Activated CD4-positive, alpha-beta T cell treated with anti-CD3 and anti-CD28 coated beads, Interleukin-10, Interleukin-2, amounts not matched to agents 100 ng/mL and 50 ng/mL, durations not matched to agents 16 hours and 8 hours (primary cell): ENCODE measurements around the gene RDH5.

Source experiments
- DNase-seq: peaks from one replicate; pipeline ENCODE4 v3.0.0-alpha.2; 2020

Gene RDH5

GRCh38 chr12:55696796-55697462 is 23.3 kb upstream of the RDH5 start:
- no peak for DNase-seq

GRCh38 chr12:55697686-55698085 is 22.5 kb upstream of the RDH5 start:
- DNase-seq: no peak

GRCh38 chr12:55698241-55698955 is 21.8 kb upstream of the RDH5 start:
- DNase-seq: no peak

- DNase-seq: no peak
Measured at GRCh38 chr12:55698965-55699364, 21.2 kb upstream of the RDH5 start.

GRCh38 chr12:55699471-55700055 is 20.6 kb upstream of the RDH5 start:
- no peak for DNase-seq

GRCh38 chr12:55700255-55701018 is 19.8 kb upstream of the RDH5 start:
- DNase-seq: no peak

GRCh38 chr12:55702861-55703260 is 17.3 kb upstream of the RDH5 start:
- DNase-seq: no peak

GRCh38 chr12:55703288-55703687 is 16.9 kb upstream of the RDH5 start:
- DNase-seq: no peak

GRCh38 chr12:55703901-55704761 is 16.1 kb upstream of the RDH5 start:
- DNase-seq: no peak

GRCh38 chr12:55704824-55705718 is 15.1 kb upstream of the RDH5 start:
- DNase-seq: no peak

GRCh38 chr12:55705782-55706402 is 14.3 kb upstream of the RDH5 start:
- no peak for DNase-seq

GRCh38 chr12:55706568-55707218 is 13.5 kb upstream of the RDH5 start:
- no peak for DNase-seq

GRCh38 chr12:55707219-55707671 is 12.9 kb upstream of the RDH5 start:
- no peak for DNase-seq

GRCh38 chr12:55707841-55708694 is 12.1 kb upstream of the RDH5 start, which contains the start of gene ITGA7:
ITGA7 (minus strand) TSS chr12:55707904; CDS start chr12:55707682, 222 bp downstream.
- peak; percentile 47 for DNase-seq

GRCh38 chr12:55708695-55709233 is 11.4 kb upstream of the RDH5 start:
- no peak for DNase-seq

- no peak for DNase-seq
Measured at GRCh38 chr12:55711786-55712553, 8.2 kb upstream of the RDH5 start.

GRCh38 chr12:55712700-55713415 is 7.3 kb upstream of the RDH5 start:
- no peak for DNase-seq
